Loucy (cell line): ENCODE measurements around the gene EML2.

Experiments used
- H2AFZ ChIP-seq: fragments of 200-600 bp; sonication (generic); 2 replicates; pipeline ENCODE4 v1.6.0; 2016; ENCODE audit warnings: antibody characterized with exemption, mild to moderate bottlenecking, low read length, moderate library complexity
- H3F3A ChIP-seq: fragments of 200-600 bp; 2 replicates; pipeline ENCODE4 v1.6.0; 2016; ENCODE audit warnings: antibody characterized with exemption, low read depth, mild to moderate bottlenecking
- H3K27me3 ChIP-seq: fragments of 200-600 bp; sonication (generic); 2 replicates; pipeline ENCODE4 v1.6.1; 2014; ENCODE audit warnings: low read length, mild to moderate bottlenecking; ENCODE audit not compliant: insufficient read depth, poor library complexity, severe bottlenecking
- H3K36me3 ChIP-seq: fragments of 200-600 bp; sonication (generic); 2 replicates; pipeline ENCODE4 v1.6.1; 2016; ENCODE audit warnings: low read length; ENCODE audit not compliant: insufficient read depth
- H3K4me1 ChIP-seq: fragments of 200-600 bp; sonication (generic); 2 replicates; pipeline ENCODE4 v1.5.1; 2014; ENCODE audit warnings: low read length, mild to moderate bottlenecking; ENCODE audit not compliant: insufficient read depth, poor library complexity, severe bottlenecking
- H3K4me2 ChIP-seq: fragments of 200-600 bp; sonication (generic); 2 replicates; pipeline ENCODE4 v1.6.0; 2014; ENCODE audit warnings: antibody characterized with exemption, low read length, low read depth, mild to moderate bottlenecking; ENCODE audit not compliant: poor library complexity, severe bottlenecking
- H3K4me3 ChIP-seq: fragments of 200-600 bp; sonication (generic); 2 replicates; pipeline ENCODE4 v1.5.1; 2014; ENCODE audit warnings: low read length, mild to moderate bottlenecking, mixed read lengths; ENCODE audit not compliant: poor library complexity, severe bottlenecking
- H3K79me2 ChIP-seq: fragments of 200-600 bp; sonication (generic); 2 replicates; pipeline ENCODE4 v1.6.1; 2014; ENCODE audit warnings: low read length; ENCODE audit not compliant: insufficient read depth
- H3K9ac ChIP-seq: fragments of 200-600 bp; sonication (generic); 2 replicates; pipeline ENCODE4 v1.6.0; 2014; ENCODE audit warnings: mild to moderate bottlenecking, low read depth, low read length, moderate library complexity; ENCODE audit not compliant: poor library complexity, severe bottlenecking
- H3K9me2 ChIP-seq: fragments of 200-600 bp; sonication (generic); replicated peaks from 2 replicates; pipeline ENCODE4 v1.6.1; 2016; ENCODE audit warnings: low read depth, low read length, mixed read lengths
- H3K9me3 ChIP-seq: fragments of 200-600 bp; sonication (generic); 2 replicates; pipeline ENCODE4 v1.6.1; 2014; ENCODE audit warnings: mild to moderate bottlenecking, antibody characterized with exemption, low read length, low read depth; ENCODE audit not compliant: insufficient read depth
- H4K20me1 ChIP-seq: fragments of 200-600 bp; sonication (generic); 2 replicates; pipeline ENCODE4 v1.6.0; 2014; ENCODE audit warnings: antibody characterized with exemption, low read length, mild to moderate bottlenecking; ENCODE audit not compliant: insufficient read depth, poor library complexity, severe bottlenecking
- CTCF ChIP-seq: fragments of 200-600 bp; sonication (generic); conservative IDR thresholded peaks from 2 replicates; pipeline ENCODE4 v1.5.1; 2014; ENCODE audit warnings: mild to moderate bottlenecking, antibody characterized with exemption, low read length
- EZH2phosphoT487 ChIP-seq: fragments of 200-600 bp; IDR thresholded peaks from 2 replicates; pipeline ENCODE4 v1.6.1; 2018; ENCODE audit warnings: antibody characterized with exemption, mild to moderate bottlenecking, moderate library complexity, borderline replicate concordance

Gene EML2

GRCh38 chr19:45682908-45683307, 43.7 kb upstream of the EML2 start:
- TF ChIP-seq EZH2phosphoT487 (no peak), CTCF (no peak)
- Histone ChIP-seq H3K36me3 (peaks cover 22% of the 10 kb centered on the region; the same call in 1 of the 2 replicates), H3K79me2 (0 out of 2 replicates have a peak, but pooled peaks cover 3% of the 10 kb centered on the region), H3K4me3 (no peak overlapping the region), H3K9me3 (no peaks in the 10 kb centered on the region), H3K4me1 (peaks cover 3% of the 10 kb centered on the region), H3K4me2 (no peak overlapping the region), H4K20me1 (no peaks in the 10 kb centered on the region), H3F3A (no peaks in the 10 kb centered on the region), H2AFZ (no peak overlapping the region), H3K9ac (no peak overlapping the region), H3K9me2 (no peaks in the 10 kb centered on the region), H3K27me3 (no peaks in the 10 kb centered on the region)

- H4K20me1 ChIP-seq: no peaks in the 10 kb centered on the region
Observed at GRCh38 chr19:45682117-45682516, 42.9 kb upstream of the EML2 start.

GRCh38 chr19:45681391-45682015, 42.3 kb upstream of the EML2 start:
- Histone ChIP-seq H3K9me3 (no peaks in the 10 kb centered on the region), H3F3A (no peaks in the 10 kb centered on the region), H3K4me1 (peaks cover 3% of the 10 kb centered on the region), H3K9ac (peak overlapping the region; percentile 56), H3K36me3 (peaks cover 10% of the 10 kb centered on the region; the same call in 1 of the 2 replicates), H3K27me3 (no peaks in the 10 kb centered on the region), H3K4me3 (peak overlapping the region; percentile 60), H3K9me2 (no peaks in the 10 kb centered on the region), H4K20me1 (no peaks in the 10 kb centered on the region), H2AFZ (peak overlapping the region; percentile 94), H3K79me2 (no peaks in the 10 kb centered on the region), H3K4me2 (peak overlapping the region; percentile 69)
- TF ChIP-seq CTCF (peak; percentile 79), EZH2phosphoT487 (no peak)

More at GRCh38 chr19:45682117-45682516, 42.9 kb upstream of the EML2 start:
- Histone ChIP-seq H3K79me2 (no peaks in the 10 kb centered on the region), H3K9me2 (no peaks in the 10 kb centered on the region), H3K27me3 (no peaks in the 10 kb centered on the region), H3K36me3 (peaks cover 14% of the 10 kb centered on the region; the same call in 1 of the 2 replicates), H2AFZ (peak overlapping the region; percentile 94), H3K9me3 (no peaks in the 10 kb centered on the region), H3K9ac (peak overlapping the region; percentile 56), H3K4me2 (peak overlapping the region; percentile 69), H3F3A (no peaks in the 10 kb centered on the region), H3K4me3 (peak overlapping the region; percentile 60), H3K4me1 (peaks cover 3% of the 10 kb centered on the region)
- TF ChIP-seq EZH2phosphoT487: no peak
- no peak for TF ChIP-seq CTCF
